CD4-positive, alpha-beta memory T cell (primary cell): Measurements from ENCODE around the gene TM4SF1. TPM values are rescaled to one million over a fixed set of nuclear protein-coding genes. Genes with fewer than 3 reads are reported as not detected.

Source experiments
- CTCF ChIA-PET: fragments of 350-600 bp; sonication (Branson Sonifier 250); formaldehyde crosslinking; loops from one replicate; lab custom pipeline; 2021; ENCODE audit warnings: inconsistent platforms; ENCODE audit not compliant: partially characterized antibody; lab: Charles Lee
- POLR2A ChIA-PET: fragments of 350-600 bp; sonication (Branson Sonifier 250); formaldehyde crosslinking; loops from one replicate; lab custom pipeline; 2021; ENCODE audit not compliant: partially characterized antibody; lab: Charles Lee
- DNase-seq, 5 donors: peaks; one replicate each; pipeline versions ENCODE4 v3.0.0 to v3.0.0-alpha.2; 2020 to 2022; ENCODE audit warnings: mixed read lengths in 1 of 5
- H3K27ac ChIP-seq: one replicate; pipeline ENCODE4 v1.7.0; 2013; ENCODE audit warnings: low read depth, low read length
- H3K27me3 ChIP-seq: 2 replicates; pipeline ENCODE4 v1.7.0; 2013; ENCODE audit warnings: mild to moderate bottlenecking, low read length, moderate library complexity; ENCODE audit not compliant: insufficient read depth
- H3K36me3 ChIP-seq: 2 replicates; pipeline ENCODE4 v1.7.0; 2013; ENCODE audit warnings: mild to moderate bottlenecking, low read length, moderate library complexity; ENCODE audit not compliant: insufficient read depth
- H3K4me1 ChIP-seq: 2 replicates; pipeline ENCODE4 v1.7.0; 2013; ENCODE audit warnings: mild to moderate bottlenecking, low read length, moderate library complexity; ENCODE audit not compliant: insufficient read depth
- H3K4me3 ChIP-seq, 2 donors: one replicate each; pipeline ENCODE4 v1.7.0; 2013; ENCODE audit warnings: low read length in 2 of 2, mild to moderate bottlenecking in 1 of 2
- H3K9me3 ChIP-seq, 2 donors: one replicate each; pipeline ENCODE4 v1.7.0; 2013; ENCODE audit warnings: low read length in 2 of 2, control low read depth in 1 of 2; ENCODE audit not compliant: control insufficient read depth in 1 of 2
- H3K27ac Mint-ChIP-seq, 7 donors: one replicate each; pipeline ENCODE4 v1.8.0; 2020 to 2021; ENCODE audit warnings: mixed read lengths in 7 of 7, mild to moderate bottlenecking in 6 of 7, inconsistent platforms in 3 of 7, moderate library complexity in 3 of 7
- H3K27me3 Mint-ChIP-seq, 2 donors: one replicate each; pipeline ENCODE4 v1.8.0; 2020 to 2021; ENCODE audit warnings: mixed read lengths in 2 of 2
- H3K36me3 Mint-ChIP-seq, 2 donors: one replicate each; pipeline ENCODE4 v1.8.0; 2020 to 2021; ENCODE audit warnings: mixed read lengths in 2 of 2, inconsistent platforms in 1 of 2, mild to moderate bottlenecking in 1 of 2
- H3K4me1 Mint-ChIP-seq, 4 donors: one replicate each; pipeline ENCODE4 v1.8.0; 2020 to 2021; ENCODE audit warnings: mixed read lengths in 4 of 4, mild to moderate bottlenecking in 1 of 4
- H3K4me3 Mint-ChIP-seq, 8 donors: one replicate each; pipeline ENCODE4 v1.8.0; 2020 to 2021; ENCODE audit warnings: mixed read lengths in 8 of 8, mild to moderate bottlenecking in 7 of 8, moderate library complexity in 6 of 8, inconsistent platforms in 3 of 8
- H3K9me3 Mint-ChIP-seq, 8 donors: one replicate each; pipeline ENCODE4 v1.8.0; 2020 to 2021; ENCODE audit warnings: mixed read lengths in 8 of 8, mild to moderate bottlenecking in 5 of 8, inconsistent platforms in 3 of 8, moderate library complexity in 1 of 8
- intact Hi-C: fragments of 100-400 bp; cut with micrococcal nuclease; formaldehyde crosslinking; loops from one replicate; pipeline ENCODE4 v1.15.1; 2023
- polyA plus RNA-seq, 2 donors: library from polyadenylated mRNA; unstranded; fragments of 300-500 nt; fragmentation: Illumina TruSeq; gene quantifications; one replicate each; pipeline ENCODE4 v1.2.3, GENCODE V29; 2021
- total RNA-seq, 2 experiments: library from RNA; stranded (reverse); gene quantifications; one replicate each; pipeline ENCODE4 v1.2.3, GENCODE V29; 2021

TM4SF1 gene
- total and polyA plus RNA-seq, 4 experiments from 2014 or later = not detected

DNA sequence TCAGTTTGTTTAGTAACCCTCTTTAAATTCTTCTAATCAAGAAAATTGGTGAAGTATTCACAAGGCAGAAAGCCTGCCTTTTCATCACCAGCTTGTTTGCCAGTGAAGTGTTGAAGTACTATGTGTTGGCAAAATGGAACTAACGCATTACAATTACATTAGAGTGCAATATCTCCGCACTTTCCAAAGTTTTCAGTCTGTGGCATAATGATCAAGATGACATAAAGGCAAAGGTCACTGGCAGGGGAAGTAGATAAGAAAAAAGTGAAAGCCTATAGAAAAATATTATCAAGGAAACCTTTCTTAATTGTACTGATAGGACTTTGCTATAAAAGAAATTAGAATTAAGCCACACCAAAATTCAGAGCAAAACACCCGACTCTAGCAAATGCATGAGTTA is 25.0 kb upstream of the TM4SF1 start:
- Mint-ChIP-seq H3K27me3 (peaks cover 6 to 13% of the 10 kb centered on the region in 2 donors), H3K4me3 (no peak overlapping the region), H3K9me3 (no peaks in the 10 kb centered on the region), H3K27ac (no peak overlapping the region), H3K36me3 (no peaks in the 10 kb centered on the region), H3K4me1 (no peaks in the 10 kb centered on the region)
- intact Hi-C loops = no loop called here
- ChIA-PET CTCF (no interaction called here), POLR2A (no interaction called here)
- Histone ChIP-seq H3K4me3 (no peak overlapping the region), H3K4me1 (no peaks in the 10 kb centered on the region), H3K36me3 (no peaks in the 10 kb centered on the region), H3K9me3 (no peaks in the 10 kb centered on the region), H3K27ac (no peak overlapping the region), H3K27me3 (no peaks in the 10 kb centered on the region)
- DNase-seq = no peak

DNA sequence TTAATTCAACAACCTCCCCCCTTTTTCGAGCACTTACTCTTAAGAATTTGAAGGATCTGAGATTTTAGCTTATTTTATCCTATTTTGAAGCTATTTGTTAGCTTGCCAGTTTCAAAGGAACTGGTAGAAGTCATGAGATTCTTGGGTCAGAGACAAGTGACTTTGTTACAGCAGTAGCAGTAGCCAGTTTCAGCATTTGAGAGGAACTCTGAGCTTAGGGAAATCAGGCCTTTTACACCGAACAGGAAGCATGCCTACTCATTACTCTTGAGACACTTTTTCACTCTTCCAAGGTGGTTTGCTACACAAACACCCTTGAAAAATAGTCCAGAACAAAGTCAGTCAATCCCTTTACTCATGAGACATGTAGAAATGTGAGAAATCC is 24.5 kb upstream of the TM4SF1 start:
- Mint-ChIP-seq H3K36me3 (no peaks in the 10 kb centered on the region), H3K4me1 (no peaks in the 10 kb centered on the region), H3K27ac (no peak overlapping the region), H3K27me3 (peaks cover 6 to 13% of the 10 kb centered on the region in 2 donors), H3K9me3 (no peaks in the 10 kb centered on the region), H3K4me3 (no peak overlapping the region)
- DNase-seq = no peak
- intact Hi-C loops = no loop called here
- CTCF ChIA-PET = no interaction called here
- Histone ChIP-seq H3K27ac (no peak overlapping the region), H3K36me3 (no peaks in the 10 kb centered on the region), H3K4me3 (no peak overlapping the region), H3K9me3 (no peaks in the 10 kb centered on the region), H3K27me3 (no peaks in the 10 kb centered on the region), H3K4me1 (no peaks in the 10 kb centered on the region)
- POLR2A ChIA-PET = no interaction called here

DNA sequence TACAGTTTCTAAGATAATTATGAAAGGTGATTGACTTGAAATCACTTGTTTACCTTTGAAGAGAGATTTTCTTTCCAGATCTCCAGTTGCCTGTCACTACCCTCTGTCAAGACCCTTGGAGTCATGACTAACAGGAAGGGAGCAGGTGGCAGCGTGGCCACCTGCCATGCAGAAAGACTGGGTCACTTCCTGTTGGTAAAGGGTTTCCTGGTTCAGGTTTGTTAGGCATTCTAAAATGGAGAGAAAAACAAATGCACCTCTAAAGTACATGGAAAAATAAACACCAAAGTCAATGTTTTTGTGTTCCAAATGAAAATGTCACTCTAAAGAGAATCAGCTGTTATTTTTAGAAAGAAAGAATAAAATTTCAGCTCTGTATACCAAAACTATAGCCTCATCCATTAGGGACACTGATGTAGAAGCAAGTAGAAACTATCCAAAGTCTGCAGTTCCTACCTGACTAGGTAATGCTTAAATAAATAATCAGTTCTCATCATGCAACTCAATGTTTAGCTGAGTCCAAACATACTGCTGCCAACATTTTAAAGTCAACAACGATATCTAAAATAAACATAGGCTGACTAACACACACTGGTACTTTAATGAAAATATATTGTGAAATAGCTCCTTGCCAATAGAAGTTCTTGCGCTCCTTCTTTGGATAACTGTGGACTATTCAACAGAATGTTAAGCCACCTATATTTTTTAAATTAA is 23.9 kb upstream of the TM4SF1 start:
- Mint-ChIP-seq H3K36me3 (no peaks in the 10 kb centered on the region), H3K4me3 (no peak overlapping the region), H3K9me3 (no peaks in the 10 kb centered on the region), H3K4me1 (no peaks in the 10 kb centered on the region), H3K27ac (no peak overlapping the region), H3K27me3 (peaks cover 10 to 13% of the 10 kb centered on the region in 2 donors)
- intact Hi-C loops = no loop called here
- Histone ChIP-seq H3K27me3 (no peaks in the 10 kb centered on the region), H3K4me1 (no peaks in the 10 kb centered on the region), H3K9me3 (no peaks in the 10 kb centered on the region), H3K27ac (no peak overlapping the region), H3K36me3 (no peaks in the 10 kb centered on the region), H3K4me3 (no peak overlapping the region)
- ChIA-PET CTCF (no interaction called here), POLR2A (no interaction called here)
- DNase-seq = no peak

DNA sequence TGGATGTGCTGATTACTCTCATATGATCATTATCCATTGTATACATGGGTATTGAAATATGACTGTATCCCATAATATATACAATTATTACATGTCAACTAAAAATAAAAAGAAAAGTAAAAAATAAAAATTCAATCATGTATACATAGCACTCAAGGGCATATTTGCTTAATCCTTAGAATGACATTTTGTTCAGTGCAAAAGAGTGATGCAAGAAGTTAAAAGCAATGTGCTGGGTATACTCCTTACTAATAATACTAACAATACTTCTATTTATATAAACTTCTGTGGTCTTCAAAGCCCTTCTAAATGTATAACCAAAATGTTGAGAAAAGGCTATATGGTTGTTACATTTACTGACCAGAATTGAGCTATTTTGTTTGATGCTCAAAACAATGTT is 23.2 kb upstream of the TM4SF1 start:
- Mint-ChIP-seq H3K4me3 (no peak overlapping the region), H3K36me3 (no peaks in the 10 kb centered on the region), H3K4me1 (no peaks in the 10 kb centered on the region), H3K27ac (no peak overlapping the region), H3K27me3 (peaks cover 10 to 13% of the 10 kb centered on the region in 2 donors), H3K9me3 (no peaks in the 10 kb centered on the region)
- POLR2A ChIA-PET = no interaction called here
- no peak for DNase-seq
- Histone ChIP-seq H3K27ac (no peak overlapping the region), H3K36me3 (no peaks in the 10 kb centered on the region), H3K27me3 (no peaks in the 10 kb centered on the region), H3K4me1 (no peaks in the 10 kb centered on the region), H3K9me3 (no peaks in the 10 kb centered on the region), H3K4me3 (no peak overlapping the region)
- intact Hi-C loops = no loop called here
- CTCF ChIA-PET = no interaction called here

DNA sequence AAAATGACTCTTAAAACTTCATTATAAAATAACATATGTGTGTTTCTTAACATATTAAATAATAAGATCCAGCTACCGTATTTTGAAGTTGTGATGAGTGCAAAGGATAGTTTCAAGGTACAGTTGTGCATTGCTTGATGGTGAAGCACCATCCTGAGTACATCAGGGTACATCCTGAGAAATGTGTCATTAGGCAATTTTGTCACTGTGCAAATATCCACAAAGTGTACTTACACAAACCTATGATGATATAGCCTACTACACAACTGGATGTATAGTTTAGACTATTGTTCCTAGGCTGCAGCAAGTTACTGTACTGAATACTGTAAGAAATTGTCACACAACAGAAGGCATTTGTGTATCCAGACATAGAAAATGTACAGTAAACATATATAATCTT is 20.8 kb upstream of the TM4SF1 start:
- Mint-ChIP-seq H3K27ac (no peak overlapping the region), H3K36me3 (no peaks in the 10 kb centered on the region), H3K9me3 (no peaks in the 10 kb centered on the region), H3K4me1 (no peaks in the 10 kb centered on the region), H3K27me3 (peaks cover 9 to 13% of the 10 kb centered on the region in 2 donors), H3K4me3 (no peak overlapping the region)
- Histone ChIP-seq H3K36me3 (no peaks in the 10 kb centered on the region), H3K4me1 (no peaks in the 10 kb centered on the region), H3K27me3 (no peaks in the 10 kb centered on the region), H3K27ac (no peak overlapping the region), H3K4me3 (no peak overlapping the region), H3K9me3 (no peaks in the 10 kb centered on the region)
- intact Hi-C loops = no loop called here
- POLR2A ChIA-PET = no interaction called here
- no peak for DNase-seq
- CTCF ChIA-PET = no interaction called here

DNA sequence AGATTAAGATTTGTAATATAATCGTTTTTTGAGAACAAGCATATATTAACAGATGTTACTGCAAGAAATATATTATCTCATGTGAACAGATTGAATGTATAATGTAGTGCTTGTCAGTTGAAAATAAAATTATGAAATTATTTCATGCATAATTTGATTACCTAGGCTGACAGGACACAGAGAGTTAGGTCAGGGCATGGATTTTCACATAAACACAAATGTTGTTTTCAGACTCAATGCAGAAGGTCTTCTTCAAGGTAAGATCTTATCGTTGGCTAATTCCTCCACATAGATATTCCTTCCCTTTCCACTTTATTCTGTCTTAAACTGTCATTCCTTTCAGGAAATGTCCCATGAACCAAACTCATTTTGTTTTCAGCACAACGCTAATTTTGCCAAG is 20.1 kb upstream of the TM4SF1 start:
- Histone ChIP-seq H3K27me3 (no peaks in the 10 kb centered on the region), H3K4me3 (no peak overlapping the region), H3K36me3 (no peaks in the 10 kb centered on the region), H3K27ac (no peak overlapping the region), H3K9me3 (no peaks in the 10 kb centered on the region), H3K4me1 (no peaks in the 10 kb centered on the region)
- intact Hi-C loops = no loop called here
- Mint-ChIP-seq H3K27ac (no peak overlapping the region), H3K36me3 (no peaks in the 10 kb centered on the region), H3K9me3 (no peaks in the 10 kb centered on the region), H3K4me1 (no peaks in the 10 kb centered on the region), H3K27me3 (peaks cover 7 to 15% of the 10 kb centered on the region in 2 donors), H3K4me3 (no peak overlapping the region)
- DNase-seq = no peak
- ChIA-PET POLR2A (no interaction called here), CTCF (no interaction called here)

DNA sequence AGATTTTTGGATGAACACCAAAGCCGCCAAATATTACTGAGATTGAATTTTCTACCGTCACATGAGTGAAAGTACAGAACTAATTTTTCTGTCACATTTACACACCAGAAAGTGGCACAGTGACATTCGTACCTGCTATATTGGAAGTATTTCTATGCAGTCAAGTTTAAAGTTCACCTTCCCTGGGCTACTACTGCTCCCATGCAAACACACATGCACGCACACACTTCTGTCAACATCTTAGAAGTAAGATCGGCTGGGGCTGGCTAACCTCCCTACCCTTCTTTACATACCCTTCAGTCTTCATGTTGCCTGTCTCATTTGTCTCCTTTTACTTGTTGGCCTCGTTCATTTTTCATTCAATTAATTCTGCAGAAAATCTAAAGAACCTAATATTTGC is 19.0 kb upstream of the TM4SF1 start:
- H3K27ac ChIP-seq = no peak overlapping the region
- H3K36me3 ChIP-seq = no peaks in the 10 kb centered on the region
- DNase-seq = no peak
- Mint-ChIP-seq H3K4me3 (no peak overlapping the region), H3K27me3 (peaks cover 7 to 13% of the 10 kb centered on the region in 2 donors), H3K36me3 (no peaks in the 10 kb centered on the region), H3K9me3 (no peaks in the 10 kb centered on the region), H3K27ac (no peak overlapping the region), H3K4me1 (no peaks in the 10 kb centered on the region)
- CTCF ChIA-PET = no interaction called here
- H3K9me3 ChIP-seq = no peaks in the 10 kb centered on the region
- no peaks in the 10 kb centered on the region for H3K4me1 ChIP-seq
- POLR2A ChIA-PET = no interaction called here
- H3K27me3 ChIP-seq = no peaks in the 10 kb centered on the region
- intact Hi-C loops = no loop called here
- H3K4me3 ChIP-seq = no peak overlapping the region
